HCT116 (cell line): ENCODE data around the gene RNU1-4. TPM values are rescaled to one million over a fixed set of nuclear protein-coding genes. Genes with fewer than 3 reads are reported as not detected.
"Not testable (repeated sequence)": the region's sequence is repeated elsewhere in the genome, so short reads cannot be mapped to it uniquely, and the experiment has no call there.

Experiments
- ATAC-seq: fragments of 200-7000 bp; cut with Tn5 transposase; 2 replicates; pipeline ENCODE4 v1.9.1; 2020; ENCODE audit warnings: mild to moderate bottlenecking, moderate library complexity
- BruUV-seq: library from RNA; stranded (reverse); fragments of 400-500 nt; replicated peaks from 2 replicates; lab custom pipeline; 2021; lab: Mats Ljungman, UMichigan
- CTCF ChIA-PET: fragments of 300-600 bp; sonication (Branson Sonifier 250); formaldehyde crosslinking; loops from one replicate; lab custom pipeline; 2021; ENCODE audit warnings: antibody characterized with exemption; lab: Charles Lee
- POLR2A ChIA-PET: fragments of 300-600, 350-600 bp; sonication (Branson Sonifier 250); formaldehyde crosslinking; loops from one replicate; lab custom pipeline; 2021; ENCODE audit warnings: antibody characterized with exemption; lab: Charles Lee
- RAD21 ChIA-PET, 2 experiments: fragments of 300-600 bp; sonication (Branson Sonifier 250); formaldehyde crosslinking; loops; one replicate each; lab custom pipeline; 2023; ENCODE audit warnings: low total read pairs in 2 of 2; ENCODE audit not compliant: uncharacterized antibody in 2 of 2, unreplicated experiment in 2 of 2, low non-redundant PET in 1 of 2; lab: Charles Lee
- DNase-seq: peaks from one replicate; pipeline ENCODE4 v3.0.0-alpha.2; 2010; ENCODE audit warnings: low read depth, low spot score
- H2AFZ ChIP-seq: fragments of 200-600 bp; shearing (Covaris generic), sonication (generic); 2 replicates; pipeline ENCODE4 v1.6.1; 2017; ENCODE audit warnings: low read depth, mixed run types, mixed read lengths, antibody characterized with exemption, low read length; ENCODE audit not compliant: poor library complexity, severe bottlenecking
- H3K27ac ChIP-seq: 2 replicates; pipeline ENCODE4 v1.5.1; 2012; ENCODE audit warnings: low read depth, low read length
- H3K27me3 ChIP-seq: fragments of 200-600 bp; sonication (generic); 2 replicates; pipeline ENCODE4 v1.6.1; 2016; ENCODE audit warnings: mixed run types, low read length, mixed read lengths; ENCODE audit not compliant: insufficient read depth
- H3K36me3 ChIP-seq, 2 experiments: fragments of 200-500 bp in 1 of 2; fragments of 200-600 bp in 1 of 2; sonication (Bioruptor generic) in 1 of 2; sonication (generic) in 1 of 2; 2 replicates each; pipeline versions ENCODE4 v1.5.1 to v1.6.1; 2014 to 2016; ENCODE audit warnings: low read length in 2 of 2, inconsistent platforms in 1 of 2, mixed read lengths in 1 of 2, mixed run types in 1 of 2; ENCODE audit not compliant: insufficient read depth in 2 of 2, control insufficient read depth in 1 of 2
- H3K4me1 ChIP-seq, 2 experiments: fragments of 200-600 bp in 1 of 2; sonication (generic) in 1 of 2; 2 replicates each; pipeline versions ENCODE4 v1.5.1 to v1.6.1; 2012 to 2017; ENCODE audit warnings: low read length in 2 of 2, inconsistent platforms in 1 of 2, mild to moderate bottlenecking in 1 of 2, mixed read lengths in 1 of 2, mixed run types in 1 of 2, moderate library complexity in 1 of 2; ENCODE audit not compliant: insufficient read depth in 2 of 2, control insufficient read depth in 1 of 2
- H3K4me2 ChIP-seq: fragments of 200-600 bp; sonication (generic); 2 replicates; pipeline ENCODE4 v1.6.1; 2017; ENCODE audit warnings: mixed run types, low read length, mixed read lengths
- H3K4me3 ChIP-seq, 2 experiments: fragments of 200-600 bp in 1 of 2; sonication (generic) in 1 of 2; replicated peaks in 1 of 2; 2 replicates each; pipeline ENCODE4 v1.5.1; 2011 to 2016; ENCODE audit warnings: low read length in 2 of 2, control low read depth in 1 of 2, low read depth in 1 of 2, mild to moderate bottlenecking in 1 of 2, mixed read lengths in 1 of 2, mixed run types in 1 of 2
- H3K79me2 ChIP-seq: fragments of 200-600 bp; sonication (generic); 2 replicates; pipeline ENCODE4 v1.6.1; 2017; ENCODE audit warnings: mild to moderate bottlenecking, mixed run types, low read length, moderate library complexity, mixed read lengths; ENCODE audit not compliant: insufficient read depth
- H3K9ac ChIP-seq: fragments of 200-600 bp; sonication (generic); 2 replicates; pipeline ENCODE4 v1.6.1; 2016; ENCODE audit warnings: low read length, mixed read lengths
- H3K9me2 ChIP-seq: fragments of 200-600 bp; sonication (generic), shearing (Covaris generic); 2 replicates; pipeline ENCODE4 v1.6.1; 2017; ENCODE audit warnings: mixed run types, mild to moderate bottlenecking, moderate library complexity; ENCODE audit not compliant: insufficient read depth
- H3K9me3 ChIP-seq, 2 experiments: fragments of 200-500 bp in 1 of 2; fragments of 200-600 bp in 1 of 2; sonication (Bioruptor generic) in 1 of 2; sonication (generic) in 1 of 2; 2 replicates each; pipeline ENCODE4 v1.6.1; 2014 to 2017; ENCODE audit warnings: low read length in 2 of 2, mixed read lengths in 2 of 2, inconsistent platforms in 1 of 2, low read depth in 1 of 2, mild to moderate bottlenecking in 1 of 2, mixed run types in 1 of 2, moderate library complexity in 1 of 2; ENCODE audit not compliant: control insufficient read depth in 1 of 2, insufficient read depth in 1 of 2
- H4K20me1 ChIP-seq: fragments of 200-600 bp; sonication (generic), shearing (Covaris generic); 2 replicates; pipeline ENCODE4 v1.6.1; 2017; ENCODE audit warnings: mixed run types, mild to moderate bottlenecking, moderate library complexity; ENCODE audit not compliant: insufficient read depth
- intact Hi-C: fragments of 100-400 bp; cut with micrococcal nuclease; formaldehyde crosslinking; loops from 2 replicates; pipeline ENCODE4 v1.10.0; 2022
- total RNA-seq: library from RNA; stranded (reverse); gene quantifications from one replicate; pipeline ENCODE4 v1.2.1, GENCODE V29; 2021; ENCODE audit not compliant: unreplicated experiment

Gene RNU1-4
- total RNA-seq, 1 experiment from 2014 or later, result 1,685 TPM

GRCh38 chr1:16709659-16710087 lies 30.6 kb upstream of the RNU1-4 start:
- H3K9ac ChIP-seq, H2AFZ ChIP-seq, H3K27me3 ChIP-seq, H3K4me3 ChIP-seq, H3K9me3 ChIP-seq, BruUV-seq, DNase-seq, H3K27ac ChIP-seq, H3K4me1 ChIP-seq, H3K79me2 ChIP-seq, H3K9me2 ChIP-seq, intact Hi-C loops, H3K36me3 ChIP-seq, H4K20me1 ChIP-seq, H3K4me2 ChIP-seq: not testable (repeated sequence)
- ChIA-PET CTCF (interaction anchor here (0.8 to 3.0 kb wide), 6 partner anchors 9 to 88 kb away, joined by 3 to 48 read pairs (median 5); no protein-coding TSS in a partner anchor), RAD21 (interaction anchor here in 1 of 2 experiments (1.2 kb wide), 1 partner anchor 85 kb away, joined by 3 read pairs; no protein-coding TSS in a partner anchor), POLR2A (interaction anchor here (0.8 to 0.9 kb wide), 2 partner anchors 9 to 18 kb away, joined by 3 to 6 read pairs; no protein-coding TSS in a partner anchor)
- ATAC-seq, result peak; percentile 74

- H3K9ac ChIP-seq, result not testable (repeated sequence)
Observed at GRCh38 chr1:16710618-16711017, 29.7 kb upstream of the RNU1-4 start.

GRCh38 chr1:16712131-16712530 lies 28.2 kb upstream of the RNU1-4 start:
- BruUV-seq, H3K4me3 ChIP-seq, H3K36me3 ChIP-seq, CTCF ChIA-PET, H3K9ac ChIP-seq, H3K79me2 ChIP-seq, ATAC-seq, H3K27ac ChIP-seq, DNase-seq, H4K20me1 ChIP-seq, intact Hi-C loops, POLR2A ChIA-PET, H2AFZ ChIP-seq, H3K27me3 ChIP-seq, H3K4me1 ChIP-seq, H3K9me3 ChIP-seq, H3K4me2 ChIP-seq, H3K9me2 ChIP-seq, RAD21 ChIA-PET: not testable (repeated sequence)

More at GRCh38 chr1:16710618-16711017, 29.7 kb upstream of the RNU1-4 start:
- H3K4me1 ChIP-seq, RAD21 ChIA-PET, POLR2A ChIA-PET, H2AFZ ChIP-seq, H3K36me3 ChIP-seq, H3K4me2 ChIP-seq, H3K9me2 ChIP-seq, H3K79me2 ChIP-seq, H3K4me3 ChIP-seq, H3K27me3 ChIP-seq, H3K9me3 ChIP-seq, intact Hi-C loops, H4K20me1 ChIP-seq, DNase-seq, H3K27ac ChIP-seq, BruUV-seq, ATAC-seq: not testable (repeated sequence)
- CTCF ChIA-PET, result interaction anchor here (0.8 kb wide), 1 partner anchor 85 kb away, joined by 5 read pairs; no protein-coding TSS in a partner anchor

- H3K9ac ChIP-seq, H4K20me1 ChIP-seq, H3K27ac ChIP-seq, H3K9me3 ChIP-seq, H3K36me3 ChIP-seq, H3K4me1 ChIP-seq, RAD21 ChIA-PET, DNase-seq, H3K4me2 ChIP-seq, H3K79me2 ChIP-seq, BruUV-seq, H3K27me3 ChIP-seq, H2AFZ ChIP-seq, POLR2A ChIA-PET, CTCF ChIA-PET, H3K4me3 ChIP-seq, H3K9me2 ChIP-seq, intact Hi-C loops, ATAC-seq: not testable (repeated sequence)
Observed at GRCh38 chr1:16712582-16712981, 27.7 kb upstream of the RNU1-4 start.
